HK-2 (cell line): ENCODE measurements around the gene FAT2.

ENCODE experiments used
- DNase-seq: peaks from one replicate; pipeline ENCODE4 v3.0.0-alpha.2; 2018; ENCODE audit not compliant: unreplicated experiment

The FAT2 gene, protein sequence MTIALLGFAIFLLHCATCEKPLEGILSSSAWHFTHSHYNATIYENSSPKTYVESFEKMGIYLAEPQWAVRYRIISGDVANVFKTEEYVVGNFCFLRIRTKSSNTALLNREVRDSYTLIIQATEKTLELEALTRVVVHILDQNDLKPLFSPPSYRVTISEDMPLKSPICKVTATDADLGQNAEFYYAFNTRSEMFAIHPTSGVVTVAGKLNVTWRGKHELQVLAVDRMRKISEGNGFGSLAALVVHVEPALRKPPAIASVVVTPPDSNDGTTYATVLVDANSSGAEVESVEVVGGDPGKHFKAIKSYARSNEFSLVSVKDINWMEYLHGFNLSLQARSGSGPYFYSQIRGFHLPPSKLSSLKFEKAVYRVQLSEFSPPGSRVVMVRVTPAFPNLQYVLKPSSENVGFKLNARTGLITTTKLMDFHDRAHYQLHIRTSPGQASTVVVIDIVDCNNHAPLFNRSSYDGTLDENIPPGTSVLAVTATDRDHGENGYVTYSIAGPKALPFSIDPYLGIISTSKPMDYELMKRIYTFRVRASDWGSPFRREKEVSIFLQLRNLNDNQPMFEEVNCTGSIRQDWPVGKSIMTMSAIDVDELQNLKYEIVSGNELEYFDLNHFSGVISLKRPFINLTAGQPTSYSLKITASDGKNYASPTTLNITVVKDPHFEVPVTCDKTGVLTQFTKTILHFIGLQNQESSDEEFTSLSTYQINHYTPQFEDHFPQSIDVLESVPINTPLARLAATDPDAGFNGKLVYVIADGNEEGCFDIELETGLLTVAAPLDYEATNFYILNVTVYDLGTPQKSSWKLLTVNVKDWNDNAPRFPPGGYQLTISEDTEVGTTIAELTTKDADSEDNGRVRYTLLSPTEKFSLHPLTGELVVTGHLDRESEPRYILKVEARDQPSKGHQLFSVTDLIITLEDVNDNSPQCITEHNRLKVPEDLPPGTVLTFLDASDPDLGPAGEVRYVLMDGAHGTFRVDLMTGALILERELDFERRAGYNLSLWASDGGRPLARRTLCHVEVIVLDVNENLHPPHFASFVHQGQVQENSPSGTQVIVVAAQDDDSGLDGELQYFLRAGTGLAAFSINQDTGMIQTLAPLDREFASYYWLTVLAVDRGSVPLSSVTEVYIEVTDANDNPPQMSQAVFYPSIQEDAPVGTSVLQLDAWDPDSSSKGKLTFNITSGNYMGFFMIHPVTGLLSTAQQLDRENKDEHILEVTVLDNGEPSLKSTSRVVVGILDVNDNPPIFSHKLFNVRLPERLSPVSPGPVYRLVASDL (N-terminal part only)

GRCh38 chr5:151591144-151591819 lies at the start of gene FAT2:
Gene FAT2 (minus strand): TSS chr5:151591331. CDS start chr5:151568931, 22,400 bp downstream.
- no peak for DNase-seq

GRCh38 chr5:151638619-151639018 lies 47.5 kb upstream of the FAT2 start:
- DNase-seq = no peak

GRCh38 chr5:151637676-151638075 lies 46.5 kb upstream of the FAT2 start:
- DNase-seq = no peak

DNA sequence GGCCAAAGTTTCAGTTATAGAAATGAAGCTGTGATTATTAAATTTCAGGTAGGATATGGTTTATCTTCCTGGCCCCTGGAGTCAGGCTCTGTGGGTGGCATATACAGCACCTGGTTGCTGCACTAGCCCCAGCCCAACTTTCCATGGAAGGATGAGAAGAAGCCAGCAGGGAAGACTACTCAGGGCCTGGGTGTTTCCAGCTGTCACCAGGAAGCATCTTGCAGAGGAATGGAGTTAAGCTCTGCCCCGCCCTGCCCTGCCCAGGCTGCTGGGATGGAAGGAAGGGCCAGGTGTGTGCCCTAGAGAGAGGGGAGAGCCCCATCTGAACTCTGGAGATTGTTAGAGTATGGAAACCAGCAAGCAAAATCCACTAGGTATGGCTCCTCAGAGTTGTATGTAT lies 42.8 kb upstream of the FAT2 start:
- no peak for DNase-seq

GRCh38 chr5:151632941-151633340 lies 41.8 kb upstream of the FAT2 start:
- no peak for DNase-seq

DNA sequence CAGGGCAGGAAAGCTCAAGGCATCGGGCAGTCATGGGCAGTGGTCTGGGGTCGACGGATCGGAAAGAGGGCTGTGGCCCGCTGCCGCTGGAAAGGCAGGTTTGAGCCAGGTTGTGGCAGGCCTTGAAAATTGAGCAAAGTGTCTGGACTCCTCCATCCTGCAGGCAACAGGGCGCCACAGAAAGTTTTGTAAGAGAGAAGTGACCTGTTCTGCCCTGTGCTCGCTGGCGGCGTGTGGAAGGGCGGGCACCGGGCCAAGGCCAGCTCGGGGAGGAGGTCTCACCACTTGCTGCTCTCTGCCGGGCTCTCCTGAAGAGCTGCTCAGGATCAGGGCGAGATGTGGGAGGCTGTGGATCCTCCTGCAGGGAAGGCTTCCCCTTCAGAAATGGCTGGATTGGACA lies 41.4 kb upstream of the FAT2 start:
- no peak for DNase-seq

GRCh38 chr5:151631941-151632340 lies 40.8 kb upstream of the FAT2 start:
- no peak for DNase-seq

- DNase-seq = no peak
Observed at GRCh38 chr5:151630088-151630487, 39.0 kb upstream of the FAT2 start.

DNA sequence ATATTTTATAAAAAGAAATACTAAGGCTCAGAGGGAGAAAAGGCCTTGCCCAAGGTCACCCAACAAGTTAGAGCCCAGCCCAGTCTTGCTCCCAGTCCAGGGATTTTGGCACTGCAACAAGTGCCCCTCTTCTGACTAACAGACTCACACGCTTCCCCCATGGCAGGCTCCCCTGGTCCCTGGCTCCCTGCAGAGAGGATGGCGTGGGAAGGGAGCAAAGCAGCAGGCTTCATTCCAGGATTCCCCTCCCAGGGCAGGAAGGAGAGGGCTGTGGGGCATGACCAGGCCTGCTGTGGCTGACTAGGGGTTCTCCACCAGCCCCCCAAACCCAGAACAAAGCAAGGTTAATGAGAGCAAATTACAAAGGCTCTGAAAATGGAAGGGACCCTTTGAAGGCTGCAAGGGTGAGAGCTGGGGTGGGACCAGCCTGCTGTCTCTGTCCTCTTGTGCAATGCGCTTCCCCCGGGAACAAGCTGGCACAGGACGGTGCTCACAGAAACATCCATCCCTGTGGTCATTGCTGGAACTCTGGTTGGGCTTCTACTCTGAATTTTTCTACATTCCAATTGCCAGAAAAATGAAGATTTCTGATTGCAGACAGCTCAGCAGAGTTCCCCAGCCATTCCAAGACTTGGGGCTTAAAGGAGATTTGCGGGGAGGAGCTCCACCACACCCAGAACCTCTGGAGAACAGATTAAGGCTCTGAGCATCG lies 37.1 kb upstream of the FAT2 start:
- DNase-seq = no peak

DNA sequence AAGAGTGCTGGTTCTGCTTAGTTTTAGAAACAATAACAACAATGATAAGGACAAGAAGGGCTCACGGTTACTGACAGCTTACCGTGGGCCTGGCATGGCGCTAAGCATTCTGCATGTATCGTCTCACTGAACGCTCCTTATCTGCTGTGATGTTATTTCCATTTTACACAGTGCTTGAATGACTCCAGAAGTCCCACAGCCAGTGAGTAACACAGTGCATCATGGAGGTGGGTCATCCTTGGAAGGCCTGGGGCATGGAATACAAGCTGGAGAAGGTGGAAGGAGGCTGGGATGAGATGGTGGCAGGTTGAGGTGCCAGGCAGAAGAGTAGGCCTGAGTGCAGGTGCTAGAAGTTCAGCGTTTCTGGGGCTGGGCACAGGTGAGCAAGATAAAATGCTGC lies 36.5 kb upstream of the FAT2 start:
- DNase-seq = no peak

DNA sequence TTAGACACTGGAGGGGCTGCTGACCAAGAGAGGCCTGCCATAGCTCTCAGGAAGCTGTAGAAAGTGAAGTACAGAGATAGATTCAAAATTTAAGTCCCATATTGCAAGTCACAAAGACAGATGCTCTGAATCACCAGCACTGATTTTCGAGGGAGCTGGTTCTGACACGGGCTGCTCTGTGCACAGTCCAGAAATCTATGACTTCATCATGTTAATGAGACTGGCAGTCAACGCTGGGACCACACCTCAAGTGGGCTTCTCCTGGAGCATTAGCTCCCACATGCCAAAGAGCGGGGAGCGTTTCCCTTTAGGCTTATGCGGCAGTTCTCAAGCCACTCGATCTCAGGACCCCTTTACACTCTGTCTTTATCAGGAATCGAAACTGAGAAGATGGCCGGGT lies 34.2 kb upstream of the FAT2 start:
- no peak for DNase-seq

DNA sequence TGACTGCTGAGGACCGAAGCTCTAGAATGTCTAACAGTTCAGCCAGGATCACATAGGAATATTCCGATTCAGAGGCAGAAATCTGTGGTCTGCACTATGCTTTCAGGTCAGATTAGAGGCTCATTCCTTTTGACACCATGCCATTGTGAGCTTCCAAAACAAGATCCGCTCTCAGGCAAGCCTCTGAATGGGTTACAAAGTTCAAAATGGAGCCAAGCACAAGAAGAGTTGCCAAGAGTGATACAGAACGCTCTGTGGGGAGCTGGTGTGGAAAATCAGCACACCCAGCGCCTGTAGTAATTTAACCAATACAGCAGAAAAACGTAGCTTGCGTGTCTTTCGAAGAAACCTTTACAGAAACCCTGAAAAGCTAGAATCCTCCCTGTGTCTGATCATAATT lies 33.3 kb upstream of the FAT2 start:
- DNase-seq = no peak

- no peak for DNase-seq
Observed at GRCh38 chr5:151622367-151623088, 31.4 kb upstream of the FAT2 start.

- DNase-seq = no peak
Observed at GRCh38 chr5:151620461-151620840, 29.3 kb upstream of the FAT2 start.

GRCh38 chr5:151619812-151620460 lies 28.8 kb upstream of the FAT2 start:
- DNase-seq = no peak

GRCh38 chr5:151618907-151619306 lies 27.8 kb upstream of the FAT2 start:
- no peak for DNase-seq

DNA sequence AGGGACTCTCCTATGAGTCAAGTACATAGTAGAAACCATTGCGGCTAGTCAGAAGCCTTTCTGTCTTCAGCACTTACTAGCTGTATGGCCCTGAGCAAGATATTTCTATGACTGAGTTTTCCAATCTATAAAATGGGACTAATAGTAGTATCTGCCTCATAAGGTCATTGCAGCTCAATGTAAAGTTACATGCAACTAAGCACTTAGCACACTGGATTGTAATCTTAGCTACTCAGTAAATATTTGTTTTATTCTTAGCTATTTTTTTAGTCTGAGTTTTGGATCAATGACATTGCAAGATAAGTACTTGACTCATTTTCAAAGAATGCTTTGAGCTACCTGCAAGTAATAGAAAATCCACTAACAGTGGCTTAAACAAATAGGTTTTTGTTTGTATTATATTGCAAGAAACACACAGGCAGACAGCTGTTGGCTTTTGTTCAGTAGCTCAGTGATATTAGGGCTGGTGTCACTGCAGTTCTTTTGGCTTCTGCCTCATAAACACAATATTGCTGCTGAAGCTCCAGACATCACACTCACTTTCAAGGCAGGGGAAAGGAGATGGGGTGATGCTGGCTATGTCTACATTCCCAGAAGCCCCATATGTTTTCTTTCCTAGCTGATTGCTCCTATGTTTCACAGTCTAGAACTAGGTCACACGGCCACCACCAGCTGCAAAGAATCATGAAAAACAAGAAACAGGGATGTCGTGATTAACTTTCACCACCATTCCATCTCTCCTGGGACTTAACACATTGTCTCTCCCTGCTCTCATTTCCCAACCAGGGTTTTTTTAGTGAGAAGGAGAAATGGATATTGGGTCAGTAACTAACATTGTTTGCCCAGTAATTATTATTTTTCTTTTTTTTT lies 26.9 kb upstream of the FAT2 start:
- DNase-seq = no peak

GRCh38 chr5:151617383-151617840 lies 26.3 kb upstream of the FAT2 start:
- DNase-seq = no peak

DNA sequence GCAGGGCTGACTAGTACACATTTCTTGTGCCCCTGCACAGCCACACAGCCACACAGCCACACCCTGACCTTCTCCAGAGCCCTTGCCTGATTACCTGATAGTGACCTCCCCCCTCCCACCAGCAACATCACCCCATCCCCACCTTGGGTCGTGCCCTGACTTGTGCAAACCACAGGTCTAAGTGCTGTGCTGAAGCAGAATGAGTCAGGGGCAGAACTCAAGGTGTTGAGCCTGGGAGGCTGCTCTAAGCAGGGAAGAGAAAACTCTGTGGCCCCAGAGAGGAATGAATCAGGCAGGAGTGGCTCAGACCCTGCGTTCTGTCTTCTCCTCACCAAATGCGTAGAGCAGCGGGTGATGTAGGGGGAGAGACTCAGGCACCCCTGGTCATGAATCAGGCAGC lies 24.3 kb upstream of the FAT2 start:
- no peak for DNase-seq
